OCI-LY3 (cell line): ENCODE data around the gene EFEMP2.

Experiments
- H2AFZ ChIP-seq: fragments of 200-600, 300-600 bp; shearing (Covaris generic); 2 replicates; pipeline ENCODE4 v1.6.0; 2014; ENCODE audit warnings: antibody characterized with exemption, low read depth, low read length
- H3K27ac ChIP-seq: fragments of 200-600, 300-600 bp; sonication (generic); 2 replicates; pipeline ENCODE4 v1.5.1; 2014; ENCODE audit warnings: mild to moderate bottlenecking, low read length, moderate library complexity, mixed read lengths
- H3K27me3 ChIP-seq: fragments of 200-600, 300-600 bp; sonication (generic); 2 replicates; pipeline ENCODE4 v1.6.1; 2014; ENCODE audit warnings: low read depth, low read length, mixed read lengths
- H3K36me3 ChIP-seq: fragments of 200-600, 300-600 bp; sonication (generic); replicated peaks from 2 replicates; pipeline ENCODE3; 2014; ENCODE audit warnings: low read depth, low read length, mixed read lengths
- H3K4me1 ChIP-seq: fragments of 300-600, 200-600 bp; sonication (generic); 2 replicates; pipeline ENCODE4 v1.6.1; 2014; ENCODE audit warnings: low read length, mixed read lengths
- H3K4me2 ChIP-seq: fragments of 200-600, 300-600 bp; sonication (generic); 2 replicates; pipeline ENCODE4 v1.6.1; 2014; ENCODE audit warnings: low read length, mixed read lengths
- H3K4me3 ChIP-seq: fragments of 300-600, 200-600 bp; sonication (generic); 2 replicates; pipeline ENCODE4 v1.5.1; 2014; ENCODE audit warnings: antibody characterized with exemption, mild to moderate bottlenecking, low read length, moderate library complexity
- H3K79me2 ChIP-seq: fragments of 300-600, 200-600 bp; shearing (Covaris generic); 2 replicates; pipeline ENCODE4 v1.6.1; 2014; ENCODE audit warnings: mild to moderate bottlenecking, low read length, mixed read lengths
- H3K9ac ChIP-seq: fragments of 300-600, 200-600 bp; shearing (Covaris generic); 2 replicates; pipeline ENCODE4 v1.6.0; 2014; ENCODE audit warnings: mild to moderate bottlenecking, low read length, moderate library complexity
- H3K9me3 ChIP-seq: fragments of 200-600, 300-600 bp; shearing (Covaris generic); 2 replicates; pipeline ENCODE4 v1.6.1; 2014; ENCODE audit warnings: low read length, mixed read lengths; ENCODE audit not compliant: insufficient read depth
- H4K20me1 ChIP-seq: fragments of 200-600, 300-600 bp; sonication (generic); 2 replicates; pipeline ENCODE4 v1.6.1; 2016; ENCODE audit warnings: low read length, mixed read lengths; ENCODE audit not compliant: insufficient read depth
- EZH2phosphoT487 ChIP-seq: fragments of 200-600 bp; shearing (Covaris generic); IDR thresholded peaks from 2 replicates; pipeline ENCODE4 v1.6.1; 2018; ENCODE audit warnings: antibody characterized with exemption, mixed run types, low read depth
- TF ChIP-seq, protein P1 (sequence below): fragments of 200-600, 300-600 bp; sonication (generic); IDR thresholded peaks from 2 replicates; pipeline ENCODE4 v1.5.1; 2014; ENCODE audit warnings: antibody characterized with exemption, low read length, low read depth

The EFEMP2 gene

DNA sequence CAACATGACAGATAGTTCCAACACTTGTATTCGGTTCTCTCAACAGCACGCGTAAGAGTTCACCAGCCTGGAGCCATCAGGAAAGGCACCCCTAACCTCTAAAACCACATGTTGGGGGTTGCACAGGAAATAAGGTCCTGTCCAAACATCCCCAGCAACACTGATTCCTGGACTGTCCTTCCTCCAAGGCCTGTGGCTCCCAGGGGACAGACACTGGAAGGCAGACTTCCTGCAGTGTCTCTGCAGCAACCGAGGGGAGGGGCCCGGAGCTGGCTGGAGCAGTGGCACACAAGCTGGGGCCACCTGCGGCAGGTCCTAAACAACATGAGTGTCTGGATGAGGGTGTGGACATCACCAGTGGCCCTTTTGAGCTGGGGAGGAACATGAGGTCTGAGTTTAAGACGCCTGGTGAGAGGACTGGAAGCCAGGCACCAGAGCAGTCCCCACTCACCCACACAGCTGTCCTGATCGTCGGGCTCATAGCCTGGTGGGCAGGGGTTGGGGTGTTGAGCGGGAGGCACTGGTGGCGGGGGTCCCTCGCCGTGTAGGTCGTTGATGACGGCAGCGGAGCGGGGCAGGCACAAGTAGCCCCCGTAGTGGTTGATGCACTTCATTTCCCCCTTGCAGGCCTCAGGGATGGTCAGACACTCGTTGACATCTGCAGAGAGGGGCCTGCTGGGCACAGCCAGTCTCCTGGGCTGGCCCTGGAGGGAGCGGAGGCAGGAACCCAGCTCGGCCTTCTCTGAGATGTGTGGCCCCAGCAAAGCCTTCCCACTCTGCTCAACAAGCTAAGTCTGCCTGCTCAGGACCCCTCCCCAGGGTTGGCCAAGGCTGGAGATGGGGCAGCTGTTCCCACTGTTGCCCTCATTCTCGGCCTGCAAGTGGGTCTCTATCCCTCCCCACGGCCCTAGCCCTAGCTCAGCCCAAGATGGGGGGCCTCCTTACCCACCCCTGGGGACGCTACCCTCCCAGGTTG lies 1.6 kb downstream of the EFEMP2 start:
- TF ChIP-seq EZH2phosphoT487: no peak
- TF ChIP-seq, protein P1, sequence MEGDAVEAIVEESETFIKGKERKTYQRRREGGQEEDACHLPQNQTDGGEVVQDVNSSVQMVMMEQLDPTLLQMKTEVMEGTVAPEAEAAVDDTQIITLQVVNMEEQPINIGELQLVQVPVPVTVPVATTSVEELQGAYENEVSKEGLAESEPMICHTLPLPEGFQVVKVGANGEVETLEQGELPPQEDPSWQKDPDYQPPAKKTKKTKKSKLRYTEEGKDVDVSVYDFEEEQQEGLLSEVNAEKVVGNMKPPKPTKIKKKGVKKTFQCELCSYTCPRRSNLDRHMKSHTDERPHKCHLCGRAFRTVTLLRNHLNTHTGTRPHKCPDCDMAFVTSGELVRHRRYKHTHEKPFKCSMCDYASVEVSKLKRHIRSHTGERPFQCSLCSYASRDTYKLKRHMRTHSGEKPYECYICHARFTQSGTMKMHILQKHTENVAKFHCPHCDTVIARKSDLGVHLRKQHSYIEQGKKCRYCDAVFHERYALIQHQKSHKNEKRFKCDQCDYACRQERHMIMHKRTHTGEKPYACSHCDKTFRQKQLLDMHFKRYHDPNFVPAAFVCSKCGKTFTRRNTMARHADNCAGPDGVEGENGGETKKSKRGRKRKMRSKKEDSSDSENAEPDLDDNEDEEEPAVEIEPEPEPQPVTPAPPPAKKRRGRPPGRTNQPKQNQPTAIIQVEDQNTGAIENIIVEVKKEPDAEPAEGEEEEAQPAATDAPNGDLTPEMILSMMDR: no peak
- Histone ChIP-seq H2AFZ (no peak overlapping the region), H3K4me1 (peaks cover 6% of the 10 kb centered on the region), H3K36me3 (peaks cover 19% of the 10 kb centered on the region), H3K27me3 (no peaks in the 10 kb centered on the region), H3K4me3 (no peak overlapping the region), H3K4me2 (no peak overlapping the region), H3K9me3 (no peaks in the 10 kb centered on the region), H4K20me1 (no peaks in the 10 kb centered on the region; the same call in 1 of the 2 replicates), H3K27ac (no peak overlapping the region), H3K79me2 (no peaks in the 10 kb centered on the region), H3K9ac (no peak overlapping the region)

DNA sequence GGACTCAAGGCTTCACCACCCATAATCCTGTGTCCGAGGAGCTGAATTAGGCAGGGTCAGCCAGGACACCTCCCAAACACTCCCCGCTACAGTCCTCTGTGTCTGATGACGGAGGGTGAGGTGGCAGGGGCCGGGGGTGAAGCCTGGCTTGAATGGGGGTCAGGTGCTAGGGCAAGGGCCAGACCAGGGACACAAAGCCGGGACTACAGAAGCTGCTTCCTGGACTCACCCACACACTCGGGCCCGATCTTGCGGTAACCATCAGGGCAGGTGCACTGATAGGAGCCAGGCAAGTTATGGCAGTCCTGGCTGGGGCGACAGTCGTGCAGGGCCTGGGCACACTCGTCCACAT lies 2.3 kb downstream of the EFEMP2 start:
- Histone ChIP-seq H3K4me1 (peaks cover 6% of the 10 kb centered on the region), H3K4me3 (no peak overlapping the region), H3K27ac (no peak overlapping the region), H3K4me2 (no peak overlapping the region), H3K9me3 (no peaks in the 10 kb centered on the region), H4K20me1 (no peaks in the 10 kb centered on the region; the same call in 1 of the 2 replicates), H3K9ac (no peak overlapping the region), H3K36me3 (peaks cover 27% of the 10 kb centered on the region), H2AFZ (no peak overlapping the region), H3K79me2 (no peaks in the 10 kb centered on the region), H3K27me3 (no peaks in the 10 kb centered on the region)
- TF ChIP-seq, protein P1: no peak
- no peak for TF ChIP-seq EZH2phosphoT487

GRCh38 chr11:65869643-65870306 lies 2.8 kb downstream of the EFEMP2 start:
- no peak for TF ChIP-seq EZH2phosphoT487
- TF ChIP-seq, protein P1: no peak
- Histone ChIP-seq H3K4me3 (no peak overlapping the region), H3K9me3 (no peaks in the 10 kb centered on the region), H3K27ac (no peak overlapping the region), H2AFZ (no peak overlapping the region), H3K36me3 (peaks cover 32% of the 10 kb centered on the region), H3K4me1 (peaks cover 6% of the 10 kb centered on the region), H3K79me2 (no peaks in the 10 kb centered on the region), H3K27me3 (no peaks in the 10 kb centered on the region), H3K9ac (no peak overlapping the region), H3K4me2 (no peak overlapping the region), H4K20me1 (no peaks in the 10 kb centered on the region; the same call in 1 of the 2 replicates)

DNA sequence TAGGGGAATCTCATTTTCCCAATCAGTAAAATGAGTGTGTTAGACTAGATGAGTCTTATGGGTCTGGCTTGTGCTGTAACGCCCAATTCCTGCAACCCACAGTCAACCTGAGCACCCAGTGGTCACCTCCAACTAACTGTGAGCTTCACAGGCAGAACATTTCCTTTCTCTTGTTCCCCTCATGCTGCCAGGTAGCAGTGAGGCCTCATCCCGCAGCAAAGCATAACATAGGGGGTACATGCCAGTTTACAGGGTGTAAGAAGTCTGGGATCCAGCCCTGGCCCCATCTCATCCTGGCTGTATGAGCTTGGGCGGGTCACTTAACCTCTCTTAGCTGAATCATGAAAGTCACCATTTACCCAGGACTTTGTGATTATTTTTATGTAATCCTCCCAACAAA lies 3.7 kb downstream of the EFEMP2 start:
- Histone ChIP-seq H3K9ac (no peak overlapping the region), H3K4me1 (peaks cover 3% of the 10 kb centered on the region), H3K27ac (no peak overlapping the region), H4K20me1 (no peaks in the 10 kb centered on the region; the same call in 1 of the 2 replicates), H3K27me3 (no peaks in the 10 kb centered on the region), H3K4me2 (no peak overlapping the region), H3K4me3 (no peak overlapping the region), H3K79me2 (no peaks in the 10 kb centered on the region), H3K36me3 (peaks cover 40% of the 10 kb centered on the region), H2AFZ (no peak overlapping the region), H3K9me3 (no peaks in the 10 kb centered on the region)
- TF ChIP-seq EZH2phosphoT487: no peak
- TF ChIP-seq, protein P1: no peak
